ENCODE measurements around the gene RGL1. TPM values are rescaled to one million over a fixed set of nuclear protein-coding genes. Genes with fewer than 3 reads are reported as not detected.

The RGL1 gene
- total RNA-seq, 2 donors from 2014 or later = 9.9 to 16.2 TPM

DNA sequence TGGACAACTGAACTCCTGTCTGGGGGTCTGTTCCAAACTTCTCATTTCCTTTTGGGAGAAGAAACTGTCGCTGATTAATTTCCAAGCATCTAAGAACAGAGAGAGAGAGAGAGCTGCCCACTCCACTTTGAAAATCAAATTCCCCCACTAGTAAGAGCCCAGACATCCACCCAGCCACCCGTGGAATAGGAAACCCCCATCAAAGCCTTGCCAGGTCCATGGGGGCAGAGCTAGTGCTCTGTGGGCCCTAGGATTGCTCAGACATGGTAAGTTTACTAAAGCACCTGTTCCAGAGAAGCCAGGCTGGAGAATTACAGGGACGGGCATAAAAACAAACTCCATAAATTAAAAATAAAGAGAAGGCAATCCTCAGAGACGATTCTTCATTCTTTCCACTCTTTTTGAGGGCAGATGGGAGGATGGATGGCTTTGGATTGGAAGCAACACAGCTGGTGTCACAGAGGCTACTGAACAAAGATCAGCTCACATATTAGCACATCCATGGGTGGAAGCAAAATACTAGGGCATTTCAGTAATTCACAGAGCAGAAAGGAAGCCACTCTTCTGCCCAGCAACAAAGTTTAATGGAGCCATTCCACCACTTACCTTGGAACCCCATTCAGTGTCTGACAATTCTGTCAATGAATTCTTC is 128.7 kb downstream of the RGL1 start:
- DNase-seq (no peak), ATAC-seq (no peak)
- H3K9me3 ChIP-seq = no peaks in the 10 kb centered on the region
- no peak overlapping the region for H3K27ac ChIP-seq
- no peaks in the 10 kb centered on the region for H3K27me3 ChIP-seq
- no peaks in the 10 kb centered on the region for H3K4me1 ChIP-seq
- WGBS, 2 donors = 77 to 80% methylated on average over 4 of the region's 4 CpGs
- TF ChIP-seq POLR2A (IDR thresholded peaks at IDR 0.05) = no peak
- TF ChIP-seq, protein P1, sequence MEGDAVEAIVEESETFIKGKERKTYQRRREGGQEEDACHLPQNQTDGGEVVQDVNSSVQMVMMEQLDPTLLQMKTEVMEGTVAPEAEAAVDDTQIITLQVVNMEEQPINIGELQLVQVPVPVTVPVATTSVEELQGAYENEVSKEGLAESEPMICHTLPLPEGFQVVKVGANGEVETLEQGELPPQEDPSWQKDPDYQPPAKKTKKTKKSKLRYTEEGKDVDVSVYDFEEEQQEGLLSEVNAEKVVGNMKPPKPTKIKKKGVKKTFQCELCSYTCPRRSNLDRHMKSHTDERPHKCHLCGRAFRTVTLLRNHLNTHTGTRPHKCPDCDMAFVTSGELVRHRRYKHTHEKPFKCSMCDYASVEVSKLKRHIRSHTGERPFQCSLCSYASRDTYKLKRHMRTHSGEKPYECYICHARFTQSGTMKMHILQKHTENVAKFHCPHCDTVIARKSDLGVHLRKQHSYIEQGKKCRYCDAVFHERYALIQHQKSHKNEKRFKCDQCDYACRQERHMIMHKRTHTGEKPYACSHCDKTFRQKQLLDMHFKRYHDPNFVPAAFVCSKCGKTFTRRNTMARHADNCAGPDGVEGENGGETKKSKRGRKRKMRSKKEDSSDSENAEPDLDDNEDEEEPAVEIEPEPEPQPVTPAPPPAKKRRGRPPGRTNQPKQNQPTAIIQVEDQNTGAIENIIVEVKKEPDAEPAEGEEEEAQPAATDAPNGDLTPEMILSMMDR (IDR thresholded peaks at IDR 0.05) = no peak
- intact Hi-C loops (cut with DNase I) = no loop called here
- H3K4me3 ChIP-seq = no peak overlapping the region
- H3K36me3 ChIP-seq (replicated peaks in 1 of 2; ENCODE audit: insufficient read depth in 1 of 2, low read depth in 2 of 2) = no peaks in the 10 kb centered on the region

DNA sequence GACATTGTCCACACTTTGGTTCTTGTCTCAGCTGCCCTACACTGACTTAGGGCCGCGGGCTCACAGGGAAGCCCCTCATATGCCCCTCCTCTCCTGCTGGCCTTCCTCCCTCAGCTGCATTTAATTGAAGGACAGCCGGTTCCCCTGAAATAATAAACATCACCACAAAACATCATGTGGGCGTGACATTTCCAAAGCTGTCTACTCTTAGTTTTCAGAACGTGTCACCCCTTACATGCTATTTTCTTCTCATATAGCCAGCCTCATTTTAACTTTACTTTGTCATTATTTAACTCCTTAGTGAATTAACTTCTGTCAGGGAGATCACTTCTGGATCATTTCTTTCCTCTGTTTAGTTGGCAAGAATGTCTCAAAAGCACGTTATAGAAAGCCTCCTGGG is 129.4 kb downstream of the RGL1 start:
- WGBS, 2 donors = 65% methylated on average over 6 of the region's 6 CpGs
- DNase-seq (no peak), ATAC-seq (no peak)
- no peaks in the 10 kb centered on the region for H3K36me3 ChIP-seq (replicated peaks in 1 of 2; ENCODE audit: insufficient read depth in 1 of 2, low read depth in 2 of 2)
- TF ChIP-seq, protein P1 (IDR thresholded peaks at IDR 0.05) = no peak
- no peak for TF ChIP-seq POLR2A (IDR thresholded peaks at IDR 0.05)
- no peaks in the 10 kb centered on the region for H3K27me3 ChIP-seq
- H3K9me3 ChIP-seq = no peaks in the 10 kb centered on the region
- intact Hi-C loops (cut with DNase I) = no loop called here
- no peak overlapping the region for H3K27ac ChIP-seq
- no peaks in the 10 kb centered on the region for H3K4me1 ChIP-seq
- H3K4me3 ChIP-seq = no peak overlapping the region

DNA sequence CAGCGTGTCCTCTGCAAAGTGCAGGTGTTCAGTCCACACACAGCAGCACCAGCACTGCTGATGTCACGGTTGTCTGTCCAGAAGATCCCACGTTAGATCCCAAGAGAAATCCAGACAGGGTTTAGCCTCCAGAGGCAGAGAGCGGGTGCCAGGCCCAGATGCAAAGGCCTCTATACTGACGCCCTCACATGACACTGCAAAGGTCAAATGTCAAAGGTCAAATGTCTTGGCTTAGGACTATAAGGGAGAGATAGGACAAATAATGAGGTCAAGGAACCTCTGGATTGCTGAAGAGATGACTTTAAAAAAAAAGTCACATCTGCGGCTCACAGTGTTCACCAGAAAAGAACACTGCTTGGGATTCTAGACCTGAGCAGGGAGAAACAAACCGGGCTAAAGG is 131.1 kb downstream of the RGL1 start:
- intact Hi-C loops (cut with DNase I) = no loop called here
- no peak overlapping the region for H3K4me3 ChIP-seq
- H3K36me3 ChIP-seq (replicated peaks in 1 of 2; ENCODE audit: insufficient read depth in 1 of 2, low read depth in 2 of 2) = no peaks in the 10 kb centered on the region
- no peak for DNase-seq
- TF ChIP-seq POLR2A (IDR thresholded peaks at IDR 0.05) = no peak
- TF ChIP-seq, protein P1 (IDR thresholded peaks at IDR 0.05) = no peak
- no peaks in the 10 kb centered on the region for H3K27me3 ChIP-seq
- no peak for ATAC-seq
- no peak overlapping the region for H3K27ac ChIP-seq
- 90 to 92% methylated on average over 7 of the region's 7 CpGs for WGBS, 2 donors
- no peaks in the 10 kb centered on the region for H3K9me3 ChIP-seq
- H3K4me1 ChIP-seq = no peaks in the 10 kb centered on the region

DNA sequence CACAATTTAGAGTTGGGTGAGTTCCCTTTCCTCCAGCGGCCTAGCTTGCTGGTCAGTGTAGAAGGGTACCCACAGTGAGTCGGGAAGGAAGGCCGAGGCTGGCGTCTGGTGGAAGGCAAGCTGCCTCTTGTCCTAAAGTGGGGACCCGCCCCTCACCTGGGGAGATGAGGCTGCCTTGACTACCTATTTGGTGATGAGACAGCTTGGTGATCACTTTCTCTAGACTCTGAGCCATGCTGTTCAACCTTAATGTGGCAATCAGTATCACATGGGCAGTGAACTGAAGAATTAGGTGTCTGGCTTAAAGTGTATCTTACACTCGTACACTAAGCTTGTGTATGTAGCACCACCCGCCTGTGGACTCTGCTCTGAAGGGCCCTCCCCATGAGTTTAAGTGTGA is 131.9 kb downstream of the RGL1 start:
- intact Hi-C loops (cut with DNase I) = no loop called here
- Histone ChIP-seq H3K27me3 (no peaks in the 10 kb centered on the region), H3K27ac (no peak overlapping the region), H3K4me1 (no peaks in the 10 kb centered on the region), H3K9me3 (no peaks in the 10 kb centered on the region), H3K36me3 (replicated peaks in 1 of 2; ENCODE audit: insufficient read depth in 1 of 2, low read depth in 2 of 2) (no peaks in the 10 kb centered on the region), H3K4me3 (no peak overlapping the region)
- ATAC-seq (no peak), DNase-seq (no peak)
- TF ChIP-seq POLR2A (IDR thresholded peaks at IDR 0.05) = no peak
- TF ChIP-seq, protein P1 (IDR thresholded peaks at IDR 0.05) = no peak
- 86 to 87% methylated on average over 6 to 7 of the region's 7 CpGs for WGBS, 2 donors

DNA sequence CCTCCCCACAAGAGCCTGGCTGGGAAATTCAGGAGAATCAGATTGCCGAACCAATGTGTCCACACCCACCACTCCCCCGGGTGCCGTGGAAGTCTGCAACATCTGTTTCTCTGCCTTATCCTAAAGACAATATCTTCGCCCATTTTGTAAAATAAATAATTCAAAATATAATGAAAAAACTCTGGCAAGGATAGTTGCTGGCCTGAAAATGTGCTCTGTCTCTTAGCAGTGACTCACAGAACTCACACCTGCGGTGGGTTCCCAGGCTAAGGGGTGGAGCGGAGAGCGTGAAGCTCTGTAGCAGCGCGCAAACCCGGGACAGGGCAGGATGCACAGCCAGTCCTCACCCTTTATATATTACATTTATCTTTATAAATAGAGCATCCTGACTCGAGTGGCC is 132.7 kb downstream of the RGL1 start:
- H3K27ac ChIP-seq = no peak overlapping the region
- H3K4me3 ChIP-seq = no peak overlapping the region
- ATAC-seq (no peak), DNase-seq (no peak)
- intact Hi-C loops (cut with DNase I) = no loop called here
- TF ChIP-seq POLR2A (IDR thresholded peaks at IDR 0.05) = no peak
- TF ChIP-seq, protein P1 (IDR thresholded peaks at IDR 0.05) = no peak
- no peaks in the 10 kb centered on the region for H3K27me3 ChIP-seq
- no peaks in the 10 kb centered on the region for H3K9me3 ChIP-seq
- H3K4me1 ChIP-seq = no peaks in the 10 kb centered on the region
- H3K36me3 ChIP-seq (replicated peaks in 1 of 2; ENCODE audit: insufficient read depth in 1 of 2, low read depth in 2 of 2) = no peaks in the 10 kb centered on the region
- WGBS, 2 donors = 87 to 89% methylated on average over 11 of the region's 11 CpGs
